AG04450 (cell line): ENCODE results near the gene METTL21C. TPM values are rescaled to one million over a fixed set of nuclear protein-coding genes. Genes with fewer than 3 reads are reported as not detected.
A peak's percentile ranks its signal among the peaks of the same experiment; 100 is the strongest.

ENCODE experiments used
- CTCF ChIA-PET: fragments of 300-600, 350-600 bp; formaldehyde crosslinking; extraction: SDS; loops from one replicate; lab custom pipeline; 2022; ENCODE audit warnings: antibody characterized with exemption, inconsistent platforms; lab: Charles Lee
- POLR2A ChIA-PET: fragments of 350-600 bp; formaldehyde crosslinking; extraction: SDS; loops from one replicate; lab custom pipeline; 2021; ENCODE audit warnings: antibody characterized with exemption, inconsistent platforms; lab: Yijun Ruan, JAX
- DNase-seq: peaks from one replicate; pipeline ENCODE4 v3.0.0-alpha.2; 2011; ENCODE audit warnings: low read depth, low spot score
- H3K27ac ChIP-seq: one replicate; pipeline ENCODE4 v1.5.1; 2012; ENCODE audit warnings: low read depth, low read length, control low read depth
- H3K27me3 ChIP-seq: one replicate; pipeline ENCODE4 v1.6.0; 2012; ENCODE audit warnings: low read length; ENCODE audit not compliant: control insufficient read depth, insufficient read depth
- H3K4me3 ChIP-seq: 2 replicates; pipeline ENCODE4 v1.5.1; 2011; ENCODE audit warnings: mild to moderate bottlenecking, low read depth, low read length, control low read depth
- H3K9me3 ChIP-seq: 2 replicates; pipeline ENCODE4 v1.5.1; 2012; ENCODE audit warnings: low read length; ENCODE audit not compliant: control insufficient read depth, insufficient read depth
- CTCF ChIP-seq: IDR thresholded peaks from 2 replicates; pipeline ENCODE4 v1.5.1; 2011; ENCODE audit warnings: low read depth, low read length, control low read depth, inconsistent platforms
- polyA plus RNA-seq: library from polyadenylated mRNA; depleted of rRNA; stranded (reverse); fragments of >200 nt; gene quantifications from 2 replicates; pipeline ENCODE4 v1.2.3, GENCODE V29; 2011

The METTL21C gene
- polyA plus RNA-seq, 1 experiment, result not detected

GRCh38 chr13:102693776-102694175 lies 1.1 kb downstream of the METTL21C start:
- POLR2A ChIA-PET, result interaction anchor here (1.1 kb wide), 1 partner anchor 152 kb away, joined by 4 read pairs; the partner anchor contains the start of gene ERCC5
- peak; percentile 6 for DNase-seq
- CTCF ChIA-PET, result interaction anchor here (0.6 to 1.4 kb wide), 3 partner anchors 36 to 114 kb away, joined by 3 read pairs; no protein-coding TSS in a partner anchor

GRCh38 chr13:102693250-102693649 lies 1.6 kb downstream of the METTL21C start:
- POLR2A ChIA-PET, result no interaction called here
- CTCF ChIA-PET, result interaction anchor here (0.6 to 1.4 kb wide), 2 partner anchors 104 to 114 kb away, joined by 3 read pairs; no protein-coding TSS in a partner anchor
- TF ChIP-seq CTCF, result no peak
- H3K27ac ChIP-seq, result no peak overlapping the region
- no peaks in the 10 kb centered on the region for H3K9me3 ChIP-seq
- DNase-seq, result no peak
- peaks cover 24% of the 10 kb centered on the region for H3K27me3 ChIP-seq
- no peak overlapping the region for H3K4me3 ChIP-seq

More at GRCh38 chr13:102693776-102694175, 1.1 kb downstream of the METTL21C start:
- H3K27me3 ChIP-seq, result peaks cover 24% of the 10 kb centered on the region
- H3K9me3 ChIP-seq, result no peaks in the 10 kb centered on the region; the same call in 1 of the 2 replicates
- no peak overlapping the region for H3K27ac ChIP-seq
- no peak overlapping the region for H3K4me3 ChIP-seq
- TF ChIP-seq CTCF, result no peak

- ChIA-PET POLR2A (no interaction called here), CTCF (no interaction called here)
- Histone ChIP-seq H3K4me3 (no peak overlapping the region), H3K9me3 (no peaks in the 10 kb centered on the region), H3K27ac (no peak overlapping the region), H3K27me3 (peaks cover 24% of the 10 kb centered on the region)
- TF ChIP-seq CTCF, result no peak
- no peak for DNase-seq
These were observed 2.4 kb downstream of the METTL21C start for GRCh38 chr13:102692491-102692826.

- H3K4me3 ChIP-seq, result no peak overlapping the region
- no peak for DNase-seq
- ChIA-PET CTCF (no interaction called here), POLR2A (no interaction called here)
- TF ChIP-seq CTCF, result no peak
- H3K9me3 ChIP-seq, result no peaks in the 10 kb centered on the region
- H3K27me3 ChIP-seq, result peaks cover 20% of the 10 kb centered on the region
- no peak overlapping the region for H3K27ac ChIP-seq
These were observed 4.0 kb downstream of the METTL21C start for GRCh38 chr13:102690883-102691282.

- CTCF ChIA-PET, result no interaction called here
These were observed 6.4 kb downstream of the METTL21C start for GRCh38 chr13:102688306-102688973.

More at GRCh38 chr13:102688306-102688973, 6.4 kb downstream of the METTL21C start:
- Histone ChIP-seq H3K27ac (no peak overlapping the region), H3K27me3 (peaks cover 17% of the 10 kb centered on the region), H3K4me3 (no peak overlapping the region), H3K9me3 (no peaks in the 10 kb centered on the region)
- TF ChIP-seq CTCF, result no peak
- POLR2A ChIA-PET, result no interaction called here
- DNase-seq, result no peak
